ENCODE results near the gene ZCCHC24.

Gene ZCCHC24

DNA sequence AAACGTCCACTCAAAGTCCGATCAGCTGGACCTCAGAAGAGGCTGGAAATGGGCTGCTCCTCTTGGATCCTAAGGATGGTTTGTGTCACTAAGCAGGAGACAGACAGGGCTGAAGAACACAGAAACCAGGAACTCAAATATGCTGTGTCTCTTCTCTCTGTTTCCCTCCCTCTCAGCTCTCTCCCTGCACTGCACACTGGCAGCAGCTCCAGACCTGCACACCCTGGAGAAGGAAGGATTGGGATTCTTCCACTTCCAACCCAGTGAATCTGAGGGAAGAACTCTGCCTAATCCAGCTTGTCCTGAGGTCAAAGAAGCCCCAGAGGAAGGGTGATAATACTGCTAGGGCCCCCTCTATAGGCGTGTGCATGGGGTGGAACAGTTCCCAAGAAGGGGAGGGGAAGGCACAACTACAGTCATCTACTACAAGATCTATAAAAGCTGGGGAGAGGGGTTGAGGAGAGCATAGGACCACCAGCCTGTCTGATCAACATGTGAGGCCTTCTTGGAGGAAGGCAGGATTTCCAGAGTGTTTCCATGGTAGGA lies 22.7 kb upstream of the ZCCHC24 start:
- Histone ChIP-seq H3K4me1 (ENCODE audit: insufficient read depth, low read length) (no peaks in the 10 kb centered on the region), H3K9me3 (ENCODE audit: low read length) (no peaks in the 10 kb centered on the region), H3K4me3 (ENCODE audit: low read length) (no peak overlapping the region), H3K36me3 (ENCODE audit: insufficient read depth, low read length) (no peaks in the 10 kb centered on the region), H2AFZ (ENCODE audit: low read depth, low read length) (no peak overlapping the region), H3K27me3 (ENCODE audit: insufficient read depth, low read length) (peaks cover 2% of the 10 kb centered on the region)

DNA sequence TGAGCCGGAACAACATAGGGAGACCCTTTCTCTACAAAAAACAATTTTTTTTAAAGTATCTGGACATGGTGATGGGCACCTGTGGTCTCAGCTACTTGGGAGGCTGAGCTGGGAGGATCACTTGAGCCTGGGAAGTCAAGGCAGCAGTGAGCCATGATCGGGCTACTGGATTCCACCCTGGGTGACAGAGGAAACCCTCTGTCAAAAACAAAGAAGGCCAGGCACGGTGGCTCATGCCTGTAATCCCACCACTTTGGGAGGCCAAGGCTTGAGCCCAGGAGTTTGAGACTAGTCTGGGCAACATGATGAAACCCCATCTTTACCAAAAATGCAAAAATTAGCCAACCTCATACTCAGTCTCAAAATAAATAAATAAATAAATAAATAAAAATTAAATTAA lies 19.9 kb upstream of the ZCCHC24 start:
- Histone ChIP-seq H3K4me3 (ENCODE audit: low read length) (no peak overlapping the region), H2AFZ (ENCODE audit: low read depth, low read length) (no peak overlapping the region), H3K27me3 (ENCODE audit: insufficient read depth, low read length) (peaks cover 2% of the 10 kb centered on the region), H3K4me1 (ENCODE audit: insufficient read depth, low read length) (no peaks in the 10 kb centered on the region), H3K9me3 (ENCODE audit: low read length) (no peaks in the 10 kb centered on the region), H3K36me3 (ENCODE audit: insufficient read depth, low read length) (no peaks in the 10 kb centered on the region)

DNA sequence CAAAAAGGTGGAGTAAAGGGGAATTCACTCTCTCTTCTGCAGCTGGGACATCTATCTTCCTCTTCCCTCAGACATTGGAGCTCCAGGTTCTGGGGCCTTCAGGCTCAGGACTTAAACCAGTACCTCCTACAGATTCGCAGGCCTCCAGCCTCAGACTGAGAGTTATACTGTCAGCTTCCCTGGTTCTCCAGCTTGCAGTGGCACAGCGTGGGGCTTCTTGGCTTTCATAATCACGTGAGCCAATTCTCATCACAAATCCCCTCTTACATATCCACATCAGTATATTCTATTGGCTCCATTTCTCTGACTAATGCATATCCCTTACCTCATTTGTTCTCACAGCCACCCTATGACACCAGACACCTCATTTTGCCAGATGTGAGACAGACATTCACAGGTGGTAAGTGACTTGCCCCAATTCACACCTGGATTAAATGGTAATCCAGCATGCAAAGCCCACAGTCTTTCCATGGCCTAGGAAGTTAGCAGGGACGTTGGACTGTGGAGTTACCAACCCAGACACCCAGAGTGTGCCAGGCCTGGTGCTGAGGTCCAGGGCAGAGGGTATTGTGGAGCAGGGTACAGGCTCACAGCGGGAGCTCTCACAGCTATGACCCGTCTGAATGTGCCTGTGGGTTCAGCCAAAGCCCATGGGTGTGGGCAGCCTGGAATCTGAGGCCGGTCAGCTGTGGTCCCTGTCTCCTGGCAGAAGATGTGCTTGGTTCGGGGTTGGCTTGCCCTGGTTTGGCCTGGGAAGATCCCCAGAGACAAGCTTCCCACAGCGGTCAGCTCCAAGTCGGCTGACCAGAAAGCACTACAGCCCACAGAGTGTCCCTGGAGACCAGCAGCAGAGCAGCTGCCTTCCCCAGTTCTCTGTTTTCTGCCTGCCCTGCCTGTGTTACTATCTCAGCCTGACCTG lies 18.4 kb upstream of the ZCCHC24 start:
- Histone ChIP-seq H2AFZ (ENCODE audit: low read depth, low read length) (no peak overlapping the region), H3K4me1 (ENCODE audit: insufficient read depth, low read length) (no peaks in the 10 kb centered on the region), H3K9me3 (ENCODE audit: low read length) (no peaks in the 10 kb centered on the region), H3K4me3 (ENCODE audit: low read length) (no peak overlapping the region), H3K27me3 (ENCODE audit: insufficient read depth, low read length) (peaks cover 9% of the 10 kb centered on the region), H3K36me3 (ENCODE audit: insufficient read depth, low read length) (no peaks in the 10 kb centered on the region)

DNA sequence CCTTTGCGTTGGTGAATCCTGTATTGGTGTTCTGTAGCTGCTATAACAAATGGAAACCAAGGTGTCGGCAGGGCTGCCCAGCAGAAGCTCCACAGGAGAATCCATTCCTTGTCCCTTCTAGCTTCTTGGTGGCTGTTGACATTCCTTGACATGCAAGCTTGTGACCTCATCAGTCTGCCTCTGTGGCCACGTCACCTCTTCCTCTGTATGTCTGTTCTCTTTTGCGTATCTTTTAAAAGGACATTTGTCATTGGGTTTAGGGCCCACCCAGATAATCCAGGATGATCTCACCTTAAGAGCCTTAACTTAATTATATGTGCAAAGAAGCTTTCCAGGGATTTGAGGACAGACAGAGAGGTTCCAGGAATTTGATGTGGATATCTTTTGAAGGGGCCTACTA lies 15.3 kb upstream of the ZCCHC24 start:
- H3K27me3 ChIP-seq (ENCODE audit: insufficient read depth, low read length), result peaks cover 9% of the 10 kb centered on the region
- H3K4me1 ChIP-seq (ENCODE audit: insufficient read depth, low read length), result no peaks in the 10 kb centered on the region
- H3K9me3 ChIP-seq (ENCODE audit: low read length), result no peaks in the 10 kb centered on the region
- H2AFZ ChIP-seq (ENCODE audit: low read depth, low read length), result no peak overlapping the region
- H3K36me3 ChIP-seq (ENCODE audit: insufficient read depth, low read length), result no peaks in the 10 kb centered on the region
- H3K4me3 ChIP-seq (ENCODE audit: low read length), result no peak overlapping the region

DNA sequence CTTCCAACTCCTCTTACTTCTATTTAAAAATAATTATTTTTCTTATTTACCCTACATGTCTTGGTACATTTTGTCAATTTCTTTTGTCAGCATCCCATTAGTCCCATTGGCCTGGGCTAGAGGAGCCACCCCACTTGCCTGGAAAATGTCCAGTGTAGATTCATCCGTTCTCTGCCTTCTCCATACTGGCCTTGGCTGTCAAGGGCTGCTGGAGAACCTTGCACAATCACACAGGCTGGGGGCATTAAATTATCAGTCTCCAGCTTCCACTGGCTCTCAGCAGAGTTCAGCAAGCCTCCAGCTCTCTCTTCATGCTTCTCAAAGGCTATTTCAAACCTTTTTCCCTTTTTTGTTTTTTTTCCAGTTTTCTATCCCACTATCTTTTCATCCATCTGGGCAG lies 13.8 kb upstream of the ZCCHC24 start:
- H3K4me3 ChIP-seq (ENCODE audit: low read length), result no peak overlapping the region
- H3K27me3 ChIP-seq (ENCODE audit: insufficient read depth, low read length), result peaks cover 11% of the 10 kb centered on the region
- H3K36me3 ChIP-seq (ENCODE audit: insufficient read depth, low read length), result no peaks in the 10 kb centered on the region
- H3K9me3 ChIP-seq (ENCODE audit: low read length), result no peaks in the 10 kb centered on the region
- no peak overlapping the region for H2AFZ ChIP-seq (ENCODE audit: low read depth, low read length)
- no peaks in the 10 kb centered on the region for H3K4me1 ChIP-seq (ENCODE audit: insufficient read depth, low read length)

DNA sequence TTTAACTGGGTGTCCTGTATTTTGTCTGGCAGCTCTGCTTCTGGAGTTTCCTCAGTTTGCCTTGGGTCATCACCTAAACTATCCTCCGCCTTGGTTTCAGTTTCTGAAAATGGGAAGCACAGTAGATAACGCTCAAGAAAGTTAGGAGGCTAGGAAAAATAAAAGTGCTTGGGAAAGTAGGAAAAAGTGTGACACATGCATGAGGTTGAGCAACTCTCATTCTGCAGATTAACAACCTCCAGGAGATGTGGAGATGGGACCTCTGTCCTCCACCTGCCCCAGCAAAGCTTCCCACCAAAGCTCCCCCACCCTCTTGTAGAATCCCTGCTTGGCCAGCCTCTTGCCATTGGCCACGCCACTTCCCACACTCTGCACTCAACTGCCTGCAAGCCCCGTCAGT lies 13.1 kb upstream of the ZCCHC24 start:
- Histone ChIP-seq H2AFZ (ENCODE audit: low read depth, low read length) (no peak overlapping the region), H3K9me3 (ENCODE audit: low read length) (no peaks in the 10 kb centered on the region), H3K36me3 (ENCODE audit: insufficient read depth, low read length) (no peaks in the 10 kb centered on the region), H3K27me3 (ENCODE audit: insufficient read depth, low read length) (peaks cover 17% of the 10 kb centered on the region), H3K4me3 (ENCODE audit: low read length) (no peak overlapping the region), H3K4me1 (ENCODE audit: insufficient read depth, low read length) (no peaks in the 10 kb centered on the region)

DNA sequence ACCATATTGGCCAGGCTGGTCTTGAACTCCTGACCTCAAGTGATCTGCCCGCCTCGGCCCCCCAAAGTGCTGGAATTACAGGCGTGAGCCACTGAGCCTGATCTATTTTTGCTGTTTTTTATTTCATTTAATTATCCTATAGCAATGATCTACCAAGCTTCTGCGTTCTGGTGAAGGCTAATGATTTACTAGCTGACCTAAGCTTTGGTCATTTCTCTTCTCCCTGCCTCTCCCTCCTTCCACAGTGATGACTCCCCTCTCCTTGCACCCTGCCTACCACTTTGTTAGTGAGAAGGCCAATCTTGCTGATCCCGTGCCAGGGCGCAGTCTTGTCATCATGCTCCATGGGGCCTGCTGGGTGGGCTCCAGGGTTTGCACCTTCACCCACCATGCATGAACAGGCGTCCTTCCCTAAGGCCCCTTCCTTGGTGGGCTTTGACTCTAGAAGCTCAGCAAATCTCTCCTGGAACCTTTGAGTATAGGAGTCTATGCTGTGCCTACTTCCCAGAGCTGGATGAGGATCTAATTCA lies 11.9 kb upstream of the ZCCHC24 start:
- H3K4me1 ChIP-seq (ENCODE audit: insufficient read depth, low read length), result no peaks in the 10 kb centered on the region
- H2AFZ ChIP-seq (ENCODE audit: low read depth, low read length), result no peak overlapping the region
- H3K27me3 ChIP-seq (ENCODE audit: insufficient read depth, low read length), result peaks cover 17% of the 10 kb centered on the region
- H3K4me3 ChIP-seq (ENCODE audit: low read length), result no peak overlapping the region
- H3K36me3 ChIP-seq (ENCODE audit: insufficient read depth, low read length), result no peaks in the 10 kb centered on the region
- no peaks in the 10 kb centered on the region for H3K9me3 ChIP-seq (ENCODE audit: low read length)

DNA sequence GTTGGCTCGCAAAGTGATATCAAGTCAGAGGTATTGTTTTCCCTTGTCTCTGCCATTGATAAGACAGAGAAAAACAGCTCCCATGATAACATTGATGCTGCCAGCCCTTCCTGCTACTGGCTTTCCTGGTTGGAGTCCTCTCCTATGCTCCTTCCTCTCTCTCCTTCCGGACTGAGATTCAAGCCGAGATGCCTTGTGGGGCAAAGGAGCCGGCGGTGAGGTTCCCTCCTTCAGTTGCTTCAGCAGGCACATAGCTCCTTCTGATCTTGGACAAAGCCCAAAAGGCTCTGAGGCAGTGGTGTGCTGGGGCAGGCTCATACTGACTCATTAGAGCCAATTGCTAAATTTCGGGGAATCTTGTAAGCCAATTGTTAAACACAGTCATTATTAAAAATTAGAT lies 8.8 kb upstream of the ZCCHC24 start:
- H3K36me3 ChIP-seq (ENCODE audit: insufficient read depth, low read length), result no peaks in the 10 kb centered on the region
- no peaks in the 10 kb centered on the region for H3K9me3 ChIP-seq (ENCODE audit: low read length)
- H2AFZ ChIP-seq (ENCODE audit: low read depth, low read length), result no peak overlapping the region
- H3K27me3 ChIP-seq (ENCODE audit: insufficient read depth, low read length), result peaks cover 9% of the 10 kb centered on the region
- no peak overlapping the region for H3K4me3 ChIP-seq (ENCODE audit: low read length)
- no peaks in the 10 kb centered on the region for H3K4me1 ChIP-seq (ENCODE audit: insufficient read depth, low read length)

DNA sequence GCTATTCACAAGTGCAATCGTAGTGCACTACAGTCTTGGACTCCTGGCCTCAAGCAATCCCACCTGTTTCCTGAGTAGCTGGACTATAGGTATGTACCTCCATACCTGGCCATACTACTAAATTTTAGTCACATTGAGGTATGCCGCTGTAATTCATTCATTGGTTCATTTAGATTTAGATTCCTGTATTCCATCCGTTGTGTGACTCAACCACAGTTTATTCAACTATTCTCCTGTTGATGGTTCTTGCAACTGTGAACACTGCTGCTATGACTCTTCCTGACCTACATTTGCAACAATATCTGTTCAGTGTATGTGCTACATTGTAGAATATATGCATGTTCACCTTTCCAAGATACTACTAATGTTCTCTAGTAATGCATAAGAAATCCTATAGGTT lies 8.0 kb upstream of the ZCCHC24 start:
- H3K4me1 ChIP-seq (ENCODE audit: insufficient read depth, low read length), result no peaks in the 10 kb centered on the region
- H2AFZ ChIP-seq (ENCODE audit: low read depth, low read length), result no peak overlapping the region
- H3K4me3 ChIP-seq (ENCODE audit: low read length), result no peak overlapping the region
- H3K9me3 ChIP-seq (ENCODE audit: low read length), result no peaks in the 10 kb centered on the region
- no peaks in the 10 kb centered on the region for H3K36me3 ChIP-seq (ENCODE audit: insufficient read depth, low read length)
- H3K27me3 ChIP-seq (ENCODE audit: insufficient read depth, low read length), result peaks cover 11% of the 10 kb centered on the region

DNA sequence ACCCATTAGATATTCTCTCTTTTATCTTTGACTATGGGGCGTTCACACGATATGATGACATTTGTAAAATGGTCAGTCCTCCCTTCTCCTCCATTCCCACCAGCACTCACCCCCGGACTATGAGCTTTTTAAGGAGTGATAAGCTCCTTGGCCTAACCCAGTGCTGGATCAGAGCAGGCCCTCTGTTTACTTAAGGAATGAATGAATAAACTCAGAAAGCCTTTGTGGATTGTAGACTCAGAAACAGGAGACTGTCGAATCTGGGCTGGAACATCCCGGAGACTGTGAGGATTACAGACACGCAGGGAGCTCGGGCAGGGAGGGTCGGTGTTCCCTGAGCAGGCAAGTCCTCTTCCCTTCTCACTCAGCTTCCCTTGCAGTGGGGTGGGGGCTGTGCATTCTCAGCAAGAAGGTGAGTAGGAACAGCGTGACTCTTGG lies 6.8 kb upstream of the ZCCHC24 start:
- H3K27me3 ChIP-seq (ENCODE audit: insufficient read depth, low read length), result peaks cover 16% of the 10 kb centered on the region
- H3K4me3 ChIP-seq (ENCODE audit: low read length), result no peak overlapping the region
- no peak overlapping the region for H2AFZ ChIP-seq (ENCODE audit: low read depth, low read length)
- H3K4me1 ChIP-seq (ENCODE audit: insufficient read depth, low read length), result no peaks in the 10 kb centered on the region
- no peaks in the 10 kb centered on the region for H3K36me3 ChIP-seq (ENCODE audit: insufficient read depth, low read length)
- no peaks in the 10 kb centered on the region for H3K9me3 ChIP-seq (ENCODE audit: low read length)

DNA sequence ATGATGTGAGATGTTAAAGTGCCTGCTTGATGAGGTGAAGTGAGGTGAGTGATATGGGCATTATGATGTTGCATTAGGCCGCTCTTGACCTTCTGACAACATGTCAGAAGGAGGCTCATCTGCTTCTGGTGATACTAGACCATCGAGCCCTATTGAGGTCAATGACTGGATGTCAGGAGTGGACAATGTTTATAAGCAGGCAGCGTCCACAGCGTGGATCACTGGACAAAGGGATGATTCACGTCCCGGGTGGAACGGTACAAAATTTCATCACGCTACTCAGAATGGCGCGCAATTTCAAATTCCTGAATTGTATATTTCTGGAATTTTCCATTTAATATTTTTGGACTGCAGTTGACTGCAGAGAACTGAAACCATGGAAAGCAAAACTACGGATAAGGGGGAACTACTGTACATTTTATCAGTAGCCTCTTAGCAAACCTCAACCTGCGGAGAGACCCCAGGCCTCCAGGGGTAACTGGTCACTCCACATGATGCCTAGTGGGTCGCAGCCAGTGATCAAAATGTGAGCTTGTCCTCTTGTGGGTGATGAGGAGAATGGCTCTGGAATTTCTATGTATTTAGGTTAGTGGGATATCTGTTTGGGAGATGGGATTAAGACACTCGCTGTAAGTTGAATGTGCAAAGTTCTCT lies 5.7 kb upstream of the ZCCHC24 start:
- no peaks in the 10 kb centered on the region for H3K9me3 ChIP-seq (ENCODE audit: low read length)
- H3K4me3 ChIP-seq (ENCODE audit: low read length), result no peak overlapping the region
- no peak overlapping the region for H2AFZ ChIP-seq (ENCODE audit: low read depth, low read length)
- H3K27me3 ChIP-seq (ENCODE audit: insufficient read depth, low read length), result peaks cover 22% of the 10 kb centered on the region
- no peaks in the 10 kb centered on the region for H3K4me1 ChIP-seq (ENCODE audit: insufficient read depth, low read length)
- H3K36me3 ChIP-seq (ENCODE audit: insufficient read depth, low read length), result no peaks in the 10 kb centered on the region

DNA sequence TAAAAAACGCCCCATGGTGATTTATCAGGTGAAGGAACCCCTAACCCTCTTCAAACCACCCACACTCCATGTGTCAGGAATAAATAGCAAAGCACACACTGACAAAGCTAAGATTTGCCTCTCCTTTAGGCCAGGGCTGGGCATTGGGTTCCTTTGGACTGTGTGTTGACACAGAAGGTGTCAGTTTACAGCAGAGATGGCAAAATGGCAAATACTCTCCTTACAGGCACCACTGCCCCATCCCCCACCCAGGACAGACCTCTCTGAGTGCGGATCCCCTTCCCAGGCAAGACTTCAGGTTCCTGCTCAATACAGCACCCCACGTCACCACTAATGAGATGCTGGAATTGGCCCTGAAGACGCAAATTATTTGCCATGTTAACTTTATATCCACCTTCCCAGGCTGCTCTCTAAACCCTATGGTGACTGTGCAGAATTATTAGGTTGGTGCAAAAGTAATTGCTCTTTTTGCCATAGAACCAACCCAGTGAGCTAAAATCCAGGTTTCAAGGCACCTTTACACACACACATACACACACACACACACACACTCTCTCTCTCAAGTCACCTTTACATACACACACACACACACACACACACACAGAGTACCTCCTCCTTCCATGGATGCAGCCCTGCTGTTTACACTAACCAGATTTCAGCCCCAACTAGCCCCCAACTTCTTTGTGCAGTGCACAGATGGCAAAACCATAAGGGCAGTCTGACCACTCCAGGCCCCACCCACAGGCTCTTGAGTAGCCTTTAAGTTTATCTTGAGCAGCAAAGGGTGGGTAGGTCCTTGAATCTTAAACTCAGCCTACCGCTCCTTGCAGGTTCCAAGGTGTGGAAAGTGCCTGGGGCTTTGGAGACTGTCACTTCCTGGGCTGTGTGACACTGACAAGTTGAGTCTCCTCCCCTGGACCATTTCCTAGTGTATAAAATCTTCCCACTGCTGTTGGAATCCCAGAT lies 4.0 kb upstream of the ZCCHC24 start:
- H3K9me3 ChIP-seq (ENCODE audit: low read length), result no peaks in the 10 kb centered on the region
- no peak overlapping the region for H2AFZ ChIP-seq (ENCODE audit: low read depth, low read length)
- H3K27me3 ChIP-seq (ENCODE audit: insufficient read depth, low read length), result peaks cover 24% of the 10 kb centered on the region
- H3K4me3 ChIP-seq (ENCODE audit: low read length), result no peak overlapping the region
- H3K4me1 ChIP-seq (ENCODE audit: insufficient read depth, low read length), result peaks cover 7% of the 10 kb centered on the region
- H3K36me3 ChIP-seq (ENCODE audit: insufficient read depth, low read length), result no peaks in the 10 kb centered on the region

Data from neuron (in vitro differentiated cells).